HEK293 (cell line): ENCODE results near the gene MCTP1.

ENCODE experiments used
- CTCF ChIA-PET: fragments of 350-600 bp; formaldehyde crosslinking; extraction: SDS; loops from one replicate; lab custom pipeline; 2021; ENCODE audit warnings: antibody characterized with exemption; lab: Yijun Ruan, JAX
- POLR2A ChIA-PET: fragments of 300-600 bp; formaldehyde crosslinking; extraction: SDS; loops from one replicate; lab custom pipeline; 2020; ENCODE audit warnings: antibody characterized with exemption, inconsistent platforms; lab: Yijun Ruan, JAX
- H3K27ac ChIP-seq: fragments of 200-500 bp; sonication (Bioruptor generic); 2 replicates; pipeline ENCODE4 v1.5.1; 2014; ENCODE audit warnings: low read depth, low read length, control low read depth, inconsistent platforms; ENCODE audit errors: extremely low read depth
- H3K36me3 ChIP-seq, 2 experiments: fragments of 200-500 bp in 1 of 2; sonication (Bioruptor generic) in 1 of 2; 1 replicate in 1 of 2; 2 replicates in 1 of 2; pipeline ENCODE4 v1.5.1; 2014 to 2017; ENCODE audit warnings: inconsistent platforms in 2 of 2, low read length in 2 of 2; ENCODE audit not compliant: control insufficient read depth in 2 of 2, insufficient read depth in 1 of 2
- H3K4me1 ChIP-seq: fragments of 200-500 bp; sonication (Bioruptor generic); 2 replicates; pipeline ENCODE4 v1.5.1; 2014; ENCODE audit warnings: mild to moderate bottlenecking, low read length, inconsistent platforms; ENCODE audit not compliant: control insufficient read depth, insufficient read depth
- H3K4me3 ChIP-seq: 2 replicates; pipeline ENCODE4 v1.5.1; 2011; ENCODE audit warnings: low read depth, mild to moderate bottlenecking, control low read depth, low read length, moderate library complexity
- H3K9me3 ChIP-seq: fragments of 200-500 bp; sonication (Bioruptor generic); 2 replicates; pipeline ENCODE4 v1.5.1; 2014; ENCODE audit warnings: low read depth, low read length, inconsistent platforms; ENCODE audit not compliant: control insufficient read depth, insufficient read depth
- EGR2 ChIP-seq: fragments of 450-650 bp; formaldehyde crosslinking; IDR thresholded peaks from 2 replicates; pipeline ENCODE4 v1.5.1; 2016; ENCODE audit warnings: low read depth, missing biosample characterization, missing genetic modification characterization
- GLIS2 ChIP-seq: fragments of 450-650 bp; formaldehyde crosslinking; IDR thresholded peaks from 2 replicates; pipeline ENCODE4 v1.5.1; 2016; ENCODE audit warnings: missing biosample characterization, missing genetic modification characterization
- HOXC10 ChIP-seq: sonication (generic); formaldehyde crosslinking; IDR thresholded peaks from 2 replicates; pipeline ENCODE4 v1.8.1; 2023; ENCODE audit warnings: mild to moderate bottlenecking, missing genetic modification reagents
- OVOL3 ChIP-seq: fragments of 450-650 bp; formaldehyde crosslinking; IDR thresholded peaks from 2 replicates; pipeline ENCODE4 v1.5.1; 2016; ENCODE audit warnings: missing biosample characterization, missing genetic modification characterization
- REPIN1 ChIP-seq: fragments of 450-650 bp; formaldehyde crosslinking; IDR thresholded peaks from 2 replicates; pipeline ENCODE4 v1.5.1; 2017; ENCODE audit warnings: missing biosample characterization, missing genetic modification characterization, low read depth
- SALL2 ChIP-seq: fragments of 450-650 bp; formaldehyde crosslinking; IDR thresholded peaks from 2 replicates; pipeline ENCODE4 v1.5.0; 2017; ENCODE audit warnings: missing biosample characterization, mild to moderate bottlenecking, missing genetic modification characterization, borderline replicate concordance
- YY1 ChIP-seq: fragments of 450-650 bp; formaldehyde crosslinking; IDR thresholded peaks from 2 replicates; pipeline ENCODE4 v1.5.1; 2018; ENCODE audit warnings: missing biosample characterization, missing genetic modification characterization
- ZBTB1 ChIP-seq: fragments of 450-650 bp; formaldehyde crosslinking; IDR thresholded peaks from 2 replicates; pipeline ENCODE4 v1.5.1; 2016; ENCODE audit warnings: missing biosample characterization, missing genetic modification characterization
- ZBTB20 ChIP-seq: fragments of 450-650 bp; formaldehyde crosslinking; IDR thresholded peaks from 2 replicates; pipeline ENCODE4 v1.5.1; 2016; ENCODE audit warnings: missing biosample characterization, missing genetic modification characterization
- ZBTB6 ChIP-seq: fragments of 450-650 bp; formaldehyde crosslinking; IDR thresholded peaks from 2 replicates; pipeline ENCODE4 v1.5.1; 2017; ENCODE audit warnings: missing biosample characterization, missing genetic modification characterization
- ZFP3 ChIP-seq: fragments of 450-650 bp; formaldehyde crosslinking; IDR thresholded peaks from 2 replicates; pipeline ENCODE4 v1.5.1; 2016; ENCODE audit warnings: low read depth, missing biosample characterization, missing genetic modification characterization
- ZNF112 ChIP-seq: fragments of 450-650 bp; formaldehyde crosslinking; IDR thresholded peaks from 2 replicates; pipeline ENCODE4 v1.5.0; 2017; ENCODE audit warnings: missing biosample characterization, missing genetic modification characterization
- ZNF157 ChIP-seq: fragments of 450-650 bp; formaldehyde crosslinking; IDR thresholded peaks from 2 replicates; pipeline ENCODE4 v1.5.1; 2016; ENCODE audit warnings: missing biosample characterization, missing genetic modification characterization
- ZNF19 ChIP-seq: fragments of 450-650 bp; formaldehyde crosslinking; IDR thresholded peaks from 2 replicates; pipeline ENCODE4; 2016; ENCODE audit warnings: missing biosample characterization, missing genetic modification characterization, low read depth
- ZNF23 ChIP-seq: fragments of 450-650 bp; formaldehyde crosslinking; IDR thresholded peaks from 2 replicates; pipeline ENCODE4 v1.5.1; 2016; ENCODE audit warnings: missing biosample characterization, missing genetic modification characterization, borderline replicate concordance
- ZNF324 ChIP-seq: fragments of 450-650 bp; formaldehyde crosslinking; IDR thresholded peaks from 2 replicates; pipeline ENCODE4 v1.5.1; 2016; ENCODE audit warnings: missing biosample characterization, missing genetic modification characterization
- ZNF48 ChIP-seq: fragments of 450-650 bp; formaldehyde crosslinking; IDR thresholded peaks from 2 replicates; pipeline ENCODE4 v1.5.1; 2016; ENCODE audit warnings: missing biosample characterization, missing genetic modification characterization
- ZNF518A ChIP-seq: fragments of 450-650 bp; formaldehyde crosslinking; conservative IDR thresholded peaks from 2 replicates; pipeline ENCODE4 v1.5.1; 2016; ENCODE audit warnings: low read depth, missing biosample characterization, missing genetic modification characterization
- ZNF530 ChIP-seq: fragments of 450-650 bp; formaldehyde crosslinking; IDR thresholded peaks from 2 replicates; pipeline ENCODE4 v1.5.1; 2016; ENCODE audit warnings: low read depth, missing biosample characterization, missing genetic modification characterization
- ZNF561 ChIP-seq: fragments of 450-650 bp; IDR thresholded peaks from 2 replicates; pipeline ENCODE4 v1.5.1; 2018; ENCODE audit warnings: missing biosample characterization, missing genetic modification characterization, borderline replicate concordance
- ZNF585B ChIP-seq: fragments of 450-650 bp; formaldehyde crosslinking; IDR thresholded peaks from 2 replicates; pipeline ENCODE4 v1.5.1; 2016; ENCODE audit warnings: missing biosample characterization, missing genetic modification characterization
- ZNF747 ChIP-seq: fragments of 450-650 bp; formaldehyde crosslinking; IDR thresholded peaks from 2 replicates; pipeline ENCODE4 v1.5.1; 2016; ENCODE audit warnings: missing biosample characterization, missing genetic modification characterization
- TF ChIP-seq, protein P1 (sequence below): fragments of 450-650 bp; formaldehyde crosslinking; IDR thresholded peaks from 2 replicates; pipeline ENCODE4 v1.5.1; 2016; ENCODE audit warnings: missing biosample characterization, missing genetic modification characterization
- TF ChIP-seq, protein P2 (sequence below): fragments of 450-650 bp; formaldehyde crosslinking; IDR thresholded peaks from 2 replicates; pipeline ENCODE4 v1.5.1; 2016; ENCODE audit warnings: missing biosample characterization, missing genetic modification characterization
- TF ChIP-seq, protein P3 (sequence below): fragments of 450-650 bp; formaldehyde crosslinking; IDR thresholded peaks from 2 replicates; pipeline ENCODE4 v1.5.1; 2016; ENCODE audit warnings: missing biosample characterization, missing genetic modification characterization

The MCTP1 gene

DNA sequence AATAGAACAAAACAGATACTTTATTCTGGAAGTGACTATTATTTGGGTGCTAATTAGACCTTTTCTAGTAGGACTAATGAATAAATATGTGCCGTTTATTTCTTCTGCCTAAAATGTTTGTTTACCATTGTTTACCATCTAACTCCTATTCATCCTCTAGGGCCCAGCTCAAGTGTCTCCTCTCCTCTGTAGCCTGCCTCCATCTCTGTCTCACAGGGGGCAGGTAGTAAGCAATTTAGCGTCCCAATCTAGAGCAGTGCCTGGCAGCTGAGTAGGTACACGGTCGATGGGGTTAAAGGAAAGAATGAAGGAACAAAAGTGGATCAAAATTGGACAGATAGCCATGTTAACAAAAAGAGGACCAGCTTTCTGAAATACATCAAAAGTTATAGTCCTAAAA is 435.6 kb downstream of the MCTP1 start:
- POLR2A ChIA-PET: no interaction called here

GRCh38 chr5:94847726-94848125 is 437.2 kb downstream of the MCTP1 start:
- H3K4me1 ChIP-seq: peaks cover 3% of the 10 kb centered on the region; the same call in 1 of the 2 replicates
- CTCF ChIA-PET: interaction anchor here (1.2 kb wide), 1 partner anchor 1240 kb away, joined by 3 read pairs; no protein-coding TSS in a partner anchor
- H3K9me3 ChIP-seq: no peaks in the 10 kb centered on the region
- H3K27ac ChIP-seq: no peak overlapping the region
- H3K36me3 ChIP-seq: no peaks in the 10 kb centered on the region
- POLR2A ChIA-PET: no interaction called here
- no peak overlapping the region for H3K4me3 ChIP-seq
- TF ChIP-seq, protein P1, sequence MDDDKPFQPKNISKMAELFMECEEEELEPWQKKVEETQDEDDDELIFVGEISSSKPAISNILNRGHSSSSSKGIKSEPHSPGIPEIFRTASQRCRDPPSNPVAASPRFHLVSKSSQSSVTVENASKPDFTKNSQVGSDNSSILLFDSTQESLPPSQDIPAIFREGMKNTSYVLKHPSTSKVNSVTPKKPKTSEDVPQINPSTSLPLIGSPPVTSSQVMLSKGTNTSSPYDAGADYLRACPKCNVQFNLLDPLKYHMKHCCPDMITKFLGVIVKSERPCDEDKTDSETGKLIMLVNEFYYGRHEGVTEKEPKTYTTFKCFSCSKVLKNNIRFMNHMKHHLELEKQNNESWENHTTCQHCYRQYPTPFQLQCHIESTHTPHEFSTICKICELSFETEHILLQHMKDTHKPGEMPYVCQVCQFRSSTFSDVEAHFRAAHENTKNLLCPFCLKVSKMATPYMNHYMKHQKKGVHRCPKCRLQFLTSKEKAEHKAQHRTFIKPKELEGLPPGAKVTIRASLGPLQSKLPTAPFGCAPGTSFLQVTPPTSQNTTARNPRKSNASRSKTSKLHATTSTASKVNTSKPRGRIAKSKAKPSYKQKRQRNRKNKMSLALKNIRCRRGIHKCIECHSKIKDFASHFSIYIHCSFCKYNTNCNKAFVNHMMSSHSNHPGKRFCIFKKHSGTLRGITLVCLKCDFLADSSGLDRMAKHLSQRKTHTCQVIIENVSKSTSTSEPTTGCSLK: no peak
- TF ChIP-seq ZBTB20: no peak
- TF ChIP-seq ZNF157 (tag by site-specific recombination): no peak
- no peak for TF ChIP-seq ZNF23
- no peak for TF ChIP-seq ZNF585B
- no peak for TF ChIP-seq YY1 (tag by site-specific recombination)
- TF ChIP-seq OVOL3 (tag by site-specific recombination): no peak
- TF ChIP-seq, protein P2, sequence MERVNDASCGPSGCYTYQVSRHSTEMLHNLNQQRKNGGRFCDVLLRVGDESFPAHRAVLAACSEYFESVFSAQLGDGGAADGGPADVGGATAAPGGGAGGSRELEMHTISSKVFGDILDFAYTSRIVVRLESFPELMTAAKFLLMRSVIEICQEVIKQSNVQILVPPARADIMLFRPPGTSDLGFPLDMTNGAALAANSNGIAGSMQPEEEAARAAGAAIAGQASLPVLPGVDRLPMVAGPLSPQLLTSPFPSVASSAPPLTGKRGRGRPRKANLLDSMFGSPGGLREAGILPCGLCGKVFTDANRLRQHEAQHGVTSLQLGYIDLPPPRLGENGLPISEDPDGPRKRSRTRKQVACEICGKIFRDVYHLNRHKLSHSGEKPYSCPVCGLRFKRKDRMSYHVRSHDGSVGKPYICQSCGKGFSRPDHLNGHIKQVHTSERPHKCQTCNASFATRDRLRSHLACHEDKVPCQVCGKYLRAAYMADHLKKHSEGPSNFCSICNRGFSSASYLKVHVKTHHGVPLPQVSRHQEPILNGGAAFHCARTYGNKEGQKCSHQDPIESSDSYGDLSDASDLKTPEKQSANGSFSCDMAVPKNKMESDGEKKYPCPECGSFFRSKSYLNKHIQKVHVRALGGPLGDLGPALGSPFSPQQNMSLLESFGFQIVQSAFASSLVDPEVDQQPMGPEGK (tag by site-specific recombination): no peak
- TF ChIP-seq ZNF324 (tag by site-specific recombination): no peak
- TF ChIP-seq ZNF518A: no peak
- no peak for TF ChIP-seq ZNF48
- TF ChIP-seq ZNF19 (tag by site-specific recombination): no peak
- no peak for TF ChIP-seq ZNF747 (tag by site-specific recombination)
- TF ChIP-seq ZBTB1 (tag by site-specific recombination): no peak
- TF ChIP-seq, protein P3, sequence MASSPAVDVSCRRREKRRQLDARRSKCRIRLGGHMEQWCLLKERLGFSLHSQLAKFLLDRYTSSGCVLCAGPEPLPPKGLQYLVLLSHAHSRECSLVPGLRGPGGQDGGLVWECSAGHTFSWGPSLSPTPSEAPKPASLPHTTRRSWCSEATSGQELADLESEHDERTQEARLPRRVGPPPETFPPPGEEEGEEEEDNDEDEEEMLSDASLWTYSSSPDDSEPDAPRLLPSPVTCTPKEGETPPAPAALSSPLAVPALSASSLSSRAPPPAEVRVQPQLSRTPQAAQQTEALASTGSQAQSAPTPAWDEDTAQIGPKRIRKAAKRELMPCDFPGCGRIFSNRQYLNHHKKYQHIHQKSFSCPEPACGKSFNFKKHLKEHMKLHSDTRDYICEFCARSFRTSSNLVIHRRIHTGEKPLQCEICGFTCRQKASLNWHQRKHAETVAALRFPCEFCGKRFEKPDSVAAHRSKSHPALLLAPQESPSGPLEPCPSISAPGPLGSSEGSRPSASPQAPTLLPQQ (tag by site-specific recombination): no peak
- TF ChIP-seq REPIN1 (tag by site-specific recombination): no peak
- no peak for TF ChIP-seq EGR2 (tag by site-specific recombination)
- TF ChIP-seq ZNF561 (tag by site-specific recombination): no peak
- TF ChIP-seq ZNF112 (tag by site-specific recombination): no peak
- TF ChIP-seq, all 188 proteins: peak for 0

More for the DNA sequence above, 435.6 kb downstream of the MCTP1 start:
- Histone ChIP-seq H3K27ac (no peak overlapping the region), H3K4me3 (no peak overlapping the region), H3K4me1 (peaks cover 3% of the 10 kb centered on the region; the same call in 1 of the 2 replicates), H3K9me3 (no peaks in the 10 kb centered on the region), H3K36me3 (no peaks in the 10 kb centered on the region)
- TF ChIP-seq ZBTB6 (no peak), GLIS2 (tag by site-specific recombination) (no peak), ZBTB20 (no peak), ZNF530 (no peak), HOXC10 (CRISPR knock-in tag) (no peak), SALL2 (tag by site-specific recombination) (no peak), ZFP3 (peak; percentile 49; the same call in 1 of the 2 replicates), REPIN1 (tag by site-specific recombination) (no peak)
- CTCF ChIA-PET: interaction anchor here (0.7 to 2.1 kb wide), 5 partner anchors 8 to 325 kb away, joined by 3 to 18 read pairs (median 13); no protein-coding TSS in a partner anchor
